Nephron progenitor cell (in vitro differentiated cells): ENCODE measurements around the gene VTA1.
"Not testable (repeated sequence)": the region's sequence is repeated elsewhere in the genome, so short reads cannot be mapped to it uniquely, and the experiment has no call there.

Experiments used
- DNase-seq: peaks from one replicate; pipeline ENCODE4 v3.0.0; 2021
- H3K27ac Mint-ChIP-seq: 2 replicates; pipeline ENCODE4 v1.8.0; 2021; ENCODE audit warnings: mild to moderate bottlenecking, moderate library complexity, mixed read lengths
- H3K27me3 Mint-ChIP-seq: 2 replicates; pipeline ENCODE4 v1.8.0; 2021; ENCODE audit warnings: mild to moderate bottlenecking, low read depth, mixed read lengths; ENCODE audit not compliant: poor library complexity
- H3K36me3 Mint-ChIP-seq: 2 replicates; pipeline ENCODE4 v1.8.0; 2021; ENCODE audit warnings: low read depth, mixed read lengths
- H3K4me1 Mint-ChIP-seq: 2 replicates; pipeline ENCODE4 v1.8.0; 2021; ENCODE audit warnings: mixed read lengths
- H3K4me3 Mint-ChIP-seq: 2 replicates; pipeline ENCODE4 v1.8.0; 2021; ENCODE audit warnings: mild to moderate bottlenecking, moderate library complexity, mixed read lengths
- H3K9me3 Mint-ChIP-seq: 2 replicates; pipeline ENCODE4 v1.8.0; 2021; ENCODE audit warnings: mild to moderate bottlenecking, moderate library complexity, mixed read lengths
- CTCF ChIP-seq: fragments of 200-600 bp; sonication (generic); IDR thresholded peaks from 2 replicates; pipeline ENCODE4 v1.5.0; 2021; ENCODE audit warnings: antibody characterized with exemption

VTA1 gene

GRCh38 chr6:142185641-142186040 is 38.6 kb downstream of the VTA1 start:
- Mint-ChIP-seq H3K9me3 (no peaks in the 10 kb centered on the region), H3K36me3 (peaks cover 15% of the 10 kb centered on the region), H3K27me3 (no peaks in the 10 kb centered on the region), H3K4me1 (no peaks in the 10 kb centered on the region), H3K27ac (no peak overlapping the region), H3K4me3 (no peak overlapping the region)
- TF ChIP-seq CTCF: no peak
- DNase-seq: no peak

- Mint-ChIP-seq H3K36me3 (peaks cover 13% of the 10 kb centered on the region), H3K9me3 (no peaks in the 10 kb centered on the region), H3K27ac (no peak overlapping the region), H3K27me3 (no peaks in the 10 kb centered on the region), H3K4me3 (no peak overlapping the region), H3K4me1 (no peaks in the 10 kb centered on the region)
- DNase-seq: no peak
- TF ChIP-seq CTCF: no peak
These were observed 40.1 kb downstream of the VTA1 start for GRCh38 chr6:142187209-142187608.

- not testable (repeated sequence) for DNase-seq, H3K27ac Mint-ChIP-seq, H3K9me3 Mint-ChIP-seq, H3K27me3 Mint-ChIP-seq, H3K4me1 Mint-ChIP-seq, H3K4me3 Mint-ChIP-seq
- peaks cover 13% of the 10 kb centered on the region for H3K36me3 Mint-ChIP-seq
These were observed 41.3 kb downstream of the VTA1 start for GRCh38 chr6:142188341-142188740.

- no peak overlapping the region for H3K27ac Mint-ChIP-seq
These were observed 42.0 kb downstream of the VTA1 start for GRCh38 chr6:142189057-142189456.

GRCh38 chr6:142192343-142192742 is 45.3 kb downstream of the VTA1 start:
- TF ChIP-seq CTCF: no peak
- no peaks in the 10 kb centered on the region for H3K9me3 Mint-ChIP-seq
- peaks cover 29% of the 10 kb centered on the region for H3K36me3 Mint-ChIP-seq
- peaks cover 5% of the 10 kb centered on the region for H3K27me3 Mint-ChIP-seq
- no peak overlapping the region for H3K4me3 Mint-ChIP-seq
- no peaks in the 10 kb centered on the region for H3K4me1 Mint-ChIP-seq
- no peak overlapping the region for H3K27ac Mint-ChIP-seq
- DNase-seq: no peak

More at GRCh38 chr6:142189057-142189456, 42.0 kb downstream of the VTA1 start:
- no peak for TF ChIP-seq CTCF
- Mint-ChIP-seq H3K9me3 (no peaks in the 10 kb centered on the region), H3K27me3 (no peaks in the 10 kb centered on the region), H3K4me3 (no peak overlapping the region), H3K36me3 (peaks cover 13% of the 10 kb centered on the region), H3K4me1 (no peaks in the 10 kb centered on the region)
- no peak for DNase-seq

- Mint-ChIP-seq H3K27ac (no peak overlapping the region), H3K4me3 (no peak overlapping the region), H3K4me1 (no peaks in the 10 kb centered on the region), H3K36me3 (peaks cover 34% of the 10 kb centered on the region), H3K9me3 (no peaks in the 10 kb centered on the region), H3K27me3 (peaks cover 5% of the 10 kb centered on the region)
- no peak for DNase-seq
- TF ChIP-seq CTCF: no peak
These were observed 46.6 kb downstream of the VTA1 start for GRCh38 chr6:142193621-142194020.
